LNCAP (cell line): ENCODE results near the gene DACT2.

Experiments
- TF ChIP-seq, protein P1 (sequence below): fragments of 450-650 bp; IDR thresholded peaks from 2 replicates; pipeline ENCODE4 v1.5.1; 2017; ENCODE audit warnings: mild to moderate bottlenecking

Gene DACT2

DNA sequence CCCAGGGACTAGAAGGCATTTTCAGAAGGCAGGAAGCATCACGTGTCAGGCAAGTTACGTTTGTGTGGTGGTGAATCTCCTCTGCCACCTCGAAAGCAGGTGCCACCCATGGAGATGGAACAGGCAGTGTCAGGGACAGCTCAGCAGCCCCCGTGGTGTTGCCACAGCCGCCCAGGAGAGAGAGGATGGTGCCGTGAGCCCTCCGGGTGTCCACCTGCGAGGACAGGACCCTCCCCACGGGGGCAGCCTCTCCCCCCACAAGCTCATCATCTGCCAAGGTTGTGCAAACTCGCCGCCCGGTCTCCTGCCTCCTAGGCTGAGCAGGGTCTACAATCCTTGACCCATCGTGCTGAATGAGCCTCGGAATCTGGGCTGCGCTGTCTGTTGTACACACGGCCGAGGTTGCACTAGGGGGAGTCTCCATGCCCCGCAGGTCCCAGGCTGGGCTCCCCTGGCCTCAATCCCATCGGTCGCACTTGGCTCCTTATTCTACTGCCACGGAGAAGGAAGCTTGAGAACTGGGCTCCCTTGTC, 40.1 kb downstream of the DACT2 start:
- TF ChIP-seq, protein P1, sequence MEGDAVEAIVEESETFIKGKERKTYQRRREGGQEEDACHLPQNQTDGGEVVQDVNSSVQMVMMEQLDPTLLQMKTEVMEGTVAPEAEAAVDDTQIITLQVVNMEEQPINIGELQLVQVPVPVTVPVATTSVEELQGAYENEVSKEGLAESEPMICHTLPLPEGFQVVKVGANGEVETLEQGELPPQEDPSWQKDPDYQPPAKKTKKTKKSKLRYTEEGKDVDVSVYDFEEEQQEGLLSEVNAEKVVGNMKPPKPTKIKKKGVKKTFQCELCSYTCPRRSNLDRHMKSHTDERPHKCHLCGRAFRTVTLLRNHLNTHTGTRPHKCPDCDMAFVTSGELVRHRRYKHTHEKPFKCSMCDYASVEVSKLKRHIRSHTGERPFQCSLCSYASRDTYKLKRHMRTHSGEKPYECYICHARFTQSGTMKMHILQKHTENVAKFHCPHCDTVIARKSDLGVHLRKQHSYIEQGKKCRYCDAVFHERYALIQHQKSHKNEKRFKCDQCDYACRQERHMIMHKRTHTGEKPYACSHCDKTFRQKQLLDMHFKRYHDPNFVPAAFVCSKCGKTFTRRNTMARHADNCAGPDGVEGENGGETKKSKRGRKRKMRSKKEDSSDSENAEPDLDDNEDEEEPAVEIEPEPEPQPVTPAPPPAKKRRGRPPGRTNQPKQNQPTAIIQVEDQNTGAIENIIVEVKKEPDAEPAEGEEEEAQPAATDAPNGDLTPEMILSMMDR, result no peak

DNA sequence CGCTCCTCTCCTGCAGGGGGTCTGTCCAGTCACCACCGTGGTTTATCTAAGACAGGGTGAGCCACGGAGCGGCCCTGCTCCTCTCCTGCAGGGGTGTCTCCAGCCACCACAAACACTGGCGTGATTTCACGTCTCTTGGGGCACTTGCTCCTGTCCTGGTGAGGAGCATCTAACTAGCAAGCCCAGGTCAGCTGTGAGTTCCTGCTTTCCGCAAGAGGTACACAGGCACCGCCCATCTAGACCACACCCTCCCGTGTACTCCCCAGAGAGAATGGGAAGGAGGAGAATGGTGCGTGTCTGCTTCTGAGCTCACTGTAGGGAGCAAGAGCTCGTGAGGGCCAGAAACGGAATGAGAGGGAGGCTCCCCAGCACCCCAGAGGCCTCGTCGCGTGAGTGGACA, 40.7 kb downstream of the DACT2 start:
- TF ChIP-seq, protein P1, result no peak

DNA sequence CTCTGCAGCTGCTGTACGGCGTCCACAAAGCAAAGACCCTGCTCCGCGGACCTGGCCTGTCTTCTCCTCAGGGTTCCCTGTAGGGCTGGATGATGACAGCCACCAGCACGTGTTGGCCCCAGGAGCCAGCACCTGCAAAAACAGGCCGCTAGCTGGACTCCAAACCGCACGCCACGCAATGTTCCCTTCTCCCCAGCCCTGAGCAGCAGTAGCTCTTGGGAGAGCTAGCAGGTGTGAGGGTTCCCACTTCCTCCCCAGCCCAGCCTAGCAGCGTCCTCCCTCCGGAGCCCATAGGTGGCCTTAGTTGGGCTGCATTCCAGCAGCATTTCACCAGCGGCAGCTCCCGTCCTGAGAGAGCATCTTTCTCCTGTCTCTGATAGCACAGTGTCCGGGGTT, 42.3 kb downstream of the DACT2 start:
- TF ChIP-seq, protein P1, result no peak

DNA sequence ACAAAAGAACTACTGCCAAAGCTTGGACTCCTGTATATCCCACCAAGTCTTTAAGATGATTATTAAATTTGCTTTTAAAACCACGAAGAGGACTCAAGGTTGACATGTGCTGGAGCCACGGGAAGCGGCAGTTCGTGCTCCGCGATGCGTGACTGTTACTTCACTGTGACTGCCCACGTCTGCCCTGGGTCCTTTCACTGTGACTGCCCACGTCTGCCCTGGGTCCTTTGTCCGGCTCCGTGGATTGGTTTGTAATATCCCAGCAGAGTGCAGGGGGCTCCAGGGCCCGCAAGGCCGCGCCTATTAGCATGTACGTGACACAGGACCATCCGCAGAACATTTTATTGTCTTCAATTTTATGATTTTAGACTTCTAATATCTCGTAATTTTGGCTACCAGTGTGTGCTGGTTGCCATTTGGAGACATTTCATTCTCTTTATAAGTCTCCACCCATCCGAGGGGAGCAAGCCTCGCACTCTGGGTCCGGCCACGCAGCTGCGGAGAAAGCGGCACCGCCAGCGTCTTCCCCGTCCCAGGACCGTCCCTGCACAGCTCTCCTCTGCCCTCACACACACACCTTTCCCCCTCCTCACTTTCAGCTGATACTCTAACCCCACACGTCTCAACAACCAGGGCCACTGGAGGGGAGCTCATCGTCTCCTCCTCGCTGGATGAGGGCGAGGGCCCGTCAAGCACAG, 42.9 kb downstream of the DACT2 start:
- TF ChIP-seq, protein P1, result no peak

DNA sequence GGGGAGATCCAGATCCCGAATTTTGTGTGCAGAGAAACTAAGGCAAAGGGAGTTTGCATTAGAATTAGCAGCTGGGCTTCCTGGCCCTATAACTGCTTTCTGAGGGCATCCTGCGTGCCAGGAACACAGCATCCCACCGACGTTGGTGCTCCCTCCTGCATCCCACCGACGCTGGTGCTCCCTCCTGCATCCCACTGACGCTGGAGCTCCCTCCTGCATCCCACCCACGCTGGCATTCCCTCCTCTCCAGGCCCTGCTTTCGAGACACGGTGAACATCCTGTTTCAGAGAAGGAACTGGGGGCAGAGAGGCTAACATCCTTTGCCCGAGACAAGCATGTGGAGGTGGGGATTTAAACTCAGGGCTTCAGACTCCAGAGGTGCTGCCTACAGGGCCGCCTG, 44.4 kb downstream of the DACT2 start:
- TF ChIP-seq, protein P1, result no peak

DNA sequence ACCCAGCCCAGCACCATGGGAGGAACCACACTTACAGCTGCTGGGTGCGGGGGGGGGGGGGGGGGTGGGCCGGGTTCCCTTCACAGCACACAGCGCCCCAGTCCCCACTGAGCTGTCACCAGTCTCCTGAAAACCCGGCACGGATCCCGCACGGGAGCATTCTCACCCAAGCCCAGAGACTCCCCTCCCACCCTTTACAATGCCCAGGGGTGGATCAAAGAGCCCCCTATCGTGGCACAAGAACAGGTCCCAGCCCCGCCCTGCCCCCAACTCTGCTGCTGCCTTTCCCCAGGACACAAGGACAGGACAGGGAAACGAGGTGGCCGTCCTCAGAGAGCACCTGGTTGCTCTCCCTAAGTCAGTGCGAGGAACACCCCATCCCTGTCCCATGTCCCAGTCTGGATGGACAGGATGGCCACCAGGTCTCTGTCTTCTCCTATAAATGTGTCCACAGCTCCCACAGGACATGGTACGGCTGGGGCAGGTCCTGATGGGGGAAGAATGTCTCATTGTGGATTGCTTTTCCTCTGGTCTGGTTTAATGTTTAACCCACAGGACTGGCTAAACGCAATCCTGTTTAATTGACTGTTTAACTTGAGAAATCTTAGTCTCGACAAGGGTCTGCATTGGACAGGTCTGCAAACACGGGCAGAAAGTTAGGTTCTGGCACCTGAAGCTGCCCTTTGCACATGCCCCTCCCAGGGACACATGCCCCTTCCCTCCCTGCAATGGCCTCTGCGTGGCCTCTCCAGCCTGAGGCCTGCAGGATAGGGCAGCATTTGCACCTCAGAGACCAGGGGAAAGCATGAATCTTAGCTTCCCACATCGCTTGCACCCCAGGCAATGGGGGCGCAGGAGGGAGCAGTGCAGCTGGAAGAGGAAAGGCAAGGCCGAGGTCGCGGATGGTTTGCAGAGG, 45.3 kb downstream of the DACT2 start:
- TF ChIP-seq, protein P1, result no peak

DNA sequence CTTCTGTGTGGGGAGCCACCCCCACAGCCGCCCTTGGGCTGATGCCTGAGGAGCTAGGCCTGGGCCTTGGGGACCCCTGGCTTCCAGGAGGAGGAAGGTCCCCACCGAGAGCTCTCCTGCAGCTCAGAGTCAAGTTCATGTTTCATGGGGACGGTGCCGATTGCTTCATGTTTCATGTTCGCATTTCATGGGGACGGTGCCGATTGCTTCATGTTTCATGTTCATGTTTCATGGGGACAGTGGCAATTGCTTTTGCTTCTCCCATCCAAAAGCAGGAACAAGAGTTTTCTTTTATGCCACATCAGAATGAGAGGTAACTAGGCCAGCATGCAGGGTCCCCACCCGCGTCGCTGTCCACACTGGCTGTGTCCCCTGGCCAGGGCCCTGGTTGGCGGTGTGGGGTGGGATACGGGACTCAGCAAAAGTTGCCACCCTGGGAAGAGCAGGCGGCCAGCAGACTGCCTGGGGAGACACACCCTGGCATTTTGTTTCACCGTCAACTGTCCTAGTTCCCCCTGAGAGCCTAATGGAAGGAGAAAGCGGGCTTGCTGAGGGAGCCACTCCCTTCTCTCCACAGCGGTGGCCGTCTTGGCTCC, 46.0 kb downstream of the DACT2 start:
- TF ChIP-seq, protein P1, result no peak
